Measurements from ENCODE around the gene CD302. TPM values are rescaled to one million over a fixed set of nuclear protein-coding genes. Genes with fewer than 3 reads are reported as not detected.

CD302 gene
- total and polyA plus RNA-seq, 4 donors = 65.9 to 118 (median 96.8) TPM

- no peak overlapping the region for H3K4me3 ChIP-seq (ENCODE audit: low read depth in 1 of 3, low read length in 3 of 3)
- 50% methylated on average over 2 of the region's 2 CpGs for WGBS
- no peak overlapping the region for H3K9ac ChIP-seq (ENCODE audit: low read depth in 1 of 2, low read length in 2 of 2)
- H3K4me1 ChIP-seq (ENCODE audit: control insufficient read depth in 4 of 4, insufficient read depth in 4 of 4, low read length in 3 of 4) = peaks cover 11 to 43% (median 15%) of the 10 kb centered on the region in 4 donors
- H3K36me3 ChIP-seq (ENCODE audit: control insufficient read depth in 4 of 4, insufficient read depth in 3 of 4, low read depth in 1 of 4, low read length in 3 of 4) = no peaks in the 10 kb centered on the region
- TF ChIP-seq EGR1 (IDR thresholded peaks at IDR 0.05; ENCODE audit: low read depth in 2 of 2) (no peak), RAD21 (IDR thresholded peaks at IDR 0.05) (no peak), RXRA (IDR thresholded peaks at IDR 0.05) (no peak), GABPA (IDR thresholded peaks at IDR 0.05 in 1 of 2, conservative IDR thresholded peaks at IDR 0.05 in 1 of 2) (no peak), YY1 (IDR thresholded peaks at IDR 0.05) (no peak), HNF4A (conservative IDR thresholded peaks at IDR 0.05) (no peak), NR2F2 (IDR thresholded peaks at IDR 0.05) (no peak), FOXA2 (IDR thresholded peaks at IDR 0.05) (no peak), SP1 (IDR thresholded peaks at IDR 0.05) (no peak), TAF1 (conservative IDR thresholded peaks at IDR 0.05) (no peak), REST (IDR thresholded peaks at IDR 0.05) (no peak), JUND (IDR thresholded peaks at IDR 0.05) (no peak), FOXA1 (IDR thresholded peaks at IDR 0.05) (no peak), HNF4G (IDR thresholded peaks at IDR 0.05) (no peak)
- TF ChIP-seq, protein P1, sequence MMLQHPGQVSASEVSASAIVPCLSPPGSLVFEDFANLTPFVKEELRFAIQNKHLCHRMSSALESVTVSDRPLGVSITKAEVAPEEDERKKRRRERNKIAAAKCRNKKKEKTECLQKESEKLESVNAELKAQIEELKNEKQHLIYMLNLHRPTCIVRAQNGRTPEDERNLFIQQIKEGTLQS (IDR thresholded peaks at IDR 0.05) = no peak
- TF ChIP-seq, protein P2, sequence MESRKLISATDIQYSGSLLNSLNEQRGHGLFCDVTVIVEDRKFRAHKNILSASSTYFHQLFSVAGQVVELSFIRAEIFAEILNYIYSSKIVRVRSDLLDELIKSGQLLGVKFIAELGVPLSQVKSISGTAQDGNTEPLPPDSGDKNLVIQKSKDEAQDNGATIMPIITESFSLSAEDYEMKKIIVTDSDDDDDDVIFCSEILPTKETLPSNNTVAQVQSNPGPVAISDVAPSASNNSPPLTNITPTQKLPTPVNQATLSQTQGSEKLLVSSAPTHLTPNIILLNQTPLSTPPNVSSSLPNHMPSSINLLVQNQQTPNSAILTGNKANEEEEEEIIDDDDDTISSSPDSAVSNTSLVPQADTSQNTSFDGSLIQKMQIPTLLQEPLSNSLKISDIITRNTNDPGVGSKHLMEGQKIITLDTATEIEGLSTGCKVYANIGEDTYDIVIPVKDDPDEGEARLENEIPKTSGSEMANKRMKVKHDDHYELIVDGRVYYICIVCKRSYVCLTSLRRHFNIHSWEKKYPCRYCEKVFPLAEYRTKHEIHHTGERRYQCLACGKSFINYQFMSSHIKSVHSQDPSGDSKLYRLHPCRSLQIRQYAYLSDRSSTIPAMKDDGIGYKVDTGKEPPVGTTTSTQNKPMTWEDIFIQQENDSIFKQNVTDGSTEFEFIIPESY (IDR thresholded peaks at IDR 0.05) = no peak
- TF ChIP-seq, protein P3, sequence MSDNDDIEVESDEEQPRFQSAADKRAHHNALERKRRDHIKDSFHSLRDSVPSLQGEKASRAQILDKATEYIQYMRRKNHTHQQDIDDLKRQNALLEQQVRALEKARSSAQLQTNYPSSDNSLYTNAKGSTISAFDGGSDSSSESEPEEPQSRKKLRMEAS (IDR thresholded peaks at IDR 0.05) = no peak
- TF ChIP-seq, protein P4, sequence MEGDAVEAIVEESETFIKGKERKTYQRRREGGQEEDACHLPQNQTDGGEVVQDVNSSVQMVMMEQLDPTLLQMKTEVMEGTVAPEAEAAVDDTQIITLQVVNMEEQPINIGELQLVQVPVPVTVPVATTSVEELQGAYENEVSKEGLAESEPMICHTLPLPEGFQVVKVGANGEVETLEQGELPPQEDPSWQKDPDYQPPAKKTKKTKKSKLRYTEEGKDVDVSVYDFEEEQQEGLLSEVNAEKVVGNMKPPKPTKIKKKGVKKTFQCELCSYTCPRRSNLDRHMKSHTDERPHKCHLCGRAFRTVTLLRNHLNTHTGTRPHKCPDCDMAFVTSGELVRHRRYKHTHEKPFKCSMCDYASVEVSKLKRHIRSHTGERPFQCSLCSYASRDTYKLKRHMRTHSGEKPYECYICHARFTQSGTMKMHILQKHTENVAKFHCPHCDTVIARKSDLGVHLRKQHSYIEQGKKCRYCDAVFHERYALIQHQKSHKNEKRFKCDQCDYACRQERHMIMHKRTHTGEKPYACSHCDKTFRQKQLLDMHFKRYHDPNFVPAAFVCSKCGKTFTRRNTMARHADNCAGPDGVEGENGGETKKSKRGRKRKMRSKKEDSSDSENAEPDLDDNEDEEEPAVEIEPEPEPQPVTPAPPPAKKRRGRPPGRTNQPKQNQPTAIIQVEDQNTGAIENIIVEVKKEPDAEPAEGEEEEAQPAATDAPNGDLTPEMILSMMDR (IDR thresholded peaks at IDR 0.05; ENCODE audit: low read depth, low read length, missing input control) = no peak
- no peaks in the 10 kb centered on the region for H3K9me3 ChIP-seq (ENCODE audit: control insufficient read depth in 4 of 4, low read length in 3 of 4)
- H3K27me3 ChIP-seq (ENCODE audit: control insufficient read depth in 4 of 4, insufficient read depth in 4 of 4, low read length in 3 of 4) = no peaks in the 10 kb centered on the region
- no peak for DNase-seq (ENCODE audit: low spot score)
- H3K27ac ChIP-seq (ENCODE audit: low read depth in 1 of 2, low read length in 2 of 2) = no peak overlapping the region
These were observed 5.4 kb upstream of the CD302 start for GRCh38 chr2:159803235-159803962.

Measured in liver (tissue), 9 donors.